ENCODE results near the gene BRD2. TPM values are rescaled to one million over a fixed set of nuclear protein-coding genes. Genes with fewer than 3 reads are reported as not detected.

The BRD2 gene
- total RNA-seq, 1 experiment from 2014 or later, result 252 TPM

- Histone ChIP-seq H3K18ac (ENCODE audit: insufficient read length, low read depth, low read length) (no peak overlapping the region), H4K20me1 (ENCODE audit: control insufficient read depth, insufficient read depth, insufficient read length) (no peaks in the 10 kb centered on the region), H3T11ph (ENCODE audit: low read length) (no peak overlapping the region), H3K23ac (ENCODE audit: insufficient read length, low read depth, low read length) (no peak overlapping the region), H3K79me2 (ENCODE audit: insufficient read depth, low read length) (no peaks in the 10 kb centered on the region; the same call in 1 of the 2 replicates), H2BK15ac (ENCODE audit: low read depth, low read length) (no peak overlapping the region), H3K27ac (ENCODE audit: insufficient read length, low read depth, low read length) (no peak overlapping the region), H4K8ac (replicated peaks; ENCODE audit: insufficient read length, low read depth, low read length) (no peak overlapping the region), H3K23me2 (ENCODE audit: insufficient read length, low read depth, low read length, poor library complexity, severe bottlenecking) (no peaks in the 10 kb centered on the region), H2AFZ (ENCODE audit: low read length) (no peak overlapping the region), H3K56ac (ENCODE audit: insufficient read length, low read depth, low read length) (no peak overlapping the region), H3K79me1 (ENCODE audit: insufficient read depth, low read depth, low read length, poor library complexity, severe bottlenecking) (no peaks in the 10 kb centered on the region), H3K9ac (ENCODE audit: extremely low read depth, insufficient read length, low read length) (no peak overlapping the region), H2BK5ac (ENCODE audit: insufficient read length, low read length) (no peak overlapping the region), H4K5ac (ENCODE audit: insufficient read length, low read depth, low read length) (no peak overlapping the region), H2BK120ac (ENCODE audit: low read depth, low read length, poor library complexity, severe bottlenecking) (no peak overlapping the region), H3K4ac (ENCODE audit: low read depth, low read length) (no peak overlapping the region), H2BK12ac (ENCODE audit: insufficient read length, low read depth, low read length) (no peak overlapping the region), H3K4me2 (ENCODE audit: insufficient read depth, insufficient read length, low read length) (peak overlapping the region; percentile 10), H3K9me3 (ENCODE audit: control insufficient read depth, low read depth, low read length) (no peaks in the 10 kb centered on the region), H3K27me3 (ENCODE audit: insufficient read depth, low read length) (no peaks in the 10 kb centered on the region), H2AK5ac (ENCODE audit: insufficient read length, low read length) (no peak overlapping the region), H4K91ac (ENCODE audit: insufficient read length, low read depth, low read length) (no peak overlapping the region), H2BK20ac (ENCODE audit: low read depth, low read length, poor library complexity, severe bottlenecking) (no peak overlapping the region), H3K4me1 (ENCODE audit: insufficient read depth, low read length) (peaks cover 2% of the 10 kb centered on the region), H3K14ac (ENCODE audit: insufficient read depth, low read length) (no peak overlapping the region)
- Mint-ChIP-seq H3K4me1 (peaks cover 14 to 21% of the 10 kb centered on the region in 2 experiments), H3K4me3 (no peak overlapping the region), H3K27me3 (ENCODE audit: low read depth) (peaks cover 2% of the 10 kb centered on the region; the same call in 1 of the 2 replicates), H3K36me3 (ENCODE audit: insufficient read depth in 1 of 3, low read depth in 3 of 3) (no peaks in the 10 kb centered on the region), H3K27ac (no peak overlapping the region), H3K9me3 (no peaks in the 10 kb centered on the region; a peak in 1 of 5 replicates)
- DNase-seq, result peak; percentile 60
- no CpG with 5 or more reads among the region's 6 CpGs for WGBS (ENCODE audit: extremely low coverage, insufficient read length, low lambda C conversion rate)
- peak; percentile 83 for TF ChIP-seq CTCF (conservative IDR thresholded peaks at IDR 0.05)
Observed at GRCh38 chr6:33014841-33015634, 46.6 kb downstream of the BRD2 start.
